Epithelial cell of proximal tubule (primary cell): Measurements from ENCODE around the gene MGAT3. TPM values are rescaled to one million over a fixed set of nuclear protein-coding genes. Genes with fewer than 3 reads are reported as not detected.

Source experiments
- DNase-seq: peaks from one replicate; pipeline ENCODE4 v3.0.0-alpha.2; 2011; ENCODE audit warnings: low read depth
- H3K4me3 ChIP-seq: 2 replicates; pipeline ENCODE4 v1.5.1; 2011; ENCODE audit warnings: low read depth, mild to moderate bottlenecking, low read length
- CTCF ChIP-seq: conservative IDR thresholded peaks from 2 replicates; pipeline ENCODE4 v1.5.1; 2012; ENCODE audit warnings: low read depth, mild to moderate bottlenecking, low read length
- total RNA-seq: library from RNA; depleted of rRNA; stranded (reverse); fragments of >200 nt; gene quantifications from 2 replicates; pipeline ENCODE4 v1.2.3, GENCODE V29; 2015

Gene MGAT3
- total RNA-seq, 1 donor from 2014 or later, result 2.4 TPM

- peak overlapping the region; percentile 21 for H3K4me3 ChIP-seq
- no peak for TF ChIP-seq CTCF
- DNase-seq, result no peak
These were observed 18.8 kb upstream of the MGAT3 start for GRCh38 chr22:39437791-39438704.

- no peak for TF ChIP-seq CTCF
- no peak overlapping the region for H3K4me3 ChIP-seq
- no peak for DNase-seq
These were observed 17.6 kb upstream of the MGAT3 start for GRCh38 chr22:39439170-39439569.

- DNase-seq, result no peak
- no peak for TF ChIP-seq CTCF
- no peak overlapping the region for H3K4me3 ChIP-seq
These were observed 13.4 kb upstream of the MGAT3 start for GRCh38 chr22:39443398-39443797.

GRCh38 chr22:39444247-39444800, 12.5 kb upstream of the MGAT3 start:
- no peak for TF ChIP-seq CTCF

GRCh38 chr22:39444937-39445465, 11.8 kb upstream of the MGAT3 start:
- H3K4me3 ChIP-seq, result no peak overlapping the region
- no peak for TF ChIP-seq CTCF
- DNase-seq, result no peak

More at GRCh38 chr22:39444247-39444800, 12.5 kb upstream of the MGAT3 start:
- no peak for DNase-seq
- no peak overlapping the region for H3K4me3 ChIP-seq

GRCh38 chr22:39445678-39446077, 11.1 kb upstream of the MGAT3 start:
- no peak overlapping the region for H3K4me3 ChIP-seq
- no peak for DNase-seq
- TF ChIP-seq CTCF, result no peak
